Activated gamma-delta T cell (primary cell): ENCODE results near the gene RDX.
"Not testable (repeated sequence)": the region's sequence is repeated elsewhere in the genome, so short reads cannot be mapped to it uniquely, and the experiment has no call there.

Experiments used
- DNase-seq: peaks from one replicate; lab custom pipeline; 2025; lab: John Stamatoyannopoulos, UW

The RDX gene

GRCh38 chr11:110200241-110200640 lies 96.2 kb downstream of the RDX start:
- DNase-seq, result no peak

GRCh38 chr11:110199184-110199981 lies 97.0 kb downstream of the RDX start:
- DNase-seq, result no peak

DNA sequence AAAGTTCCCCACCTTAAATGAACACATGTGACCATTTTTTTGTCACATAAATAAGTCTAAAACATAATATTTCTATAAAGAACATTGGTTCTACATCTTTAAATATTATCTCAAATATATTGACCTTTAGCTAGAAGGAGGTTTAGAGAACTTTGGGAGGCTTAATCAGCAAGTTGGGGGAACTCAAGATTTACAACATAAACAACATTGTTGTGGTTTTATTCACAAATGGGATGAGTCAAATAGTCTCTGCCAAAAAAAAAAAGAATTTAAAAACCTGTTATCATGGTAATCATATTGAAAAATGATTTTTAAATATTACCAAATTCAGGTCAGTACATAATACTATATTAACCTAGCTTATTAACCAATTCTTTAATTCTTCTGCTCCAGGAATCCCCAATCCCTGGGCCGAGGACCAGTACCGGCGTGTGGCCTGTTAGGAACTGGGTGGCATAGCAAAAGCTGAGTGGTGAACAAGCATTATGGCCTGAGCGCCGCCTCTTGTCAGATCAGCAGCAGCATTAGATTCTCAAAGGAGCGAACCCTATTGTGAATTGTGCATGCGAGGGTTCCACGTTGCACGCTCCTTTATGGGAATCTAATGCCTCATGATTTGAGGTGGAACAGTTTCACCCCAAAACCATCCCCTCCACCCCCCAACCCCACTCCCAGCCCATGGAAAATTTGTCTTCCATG lies 98.2 kb downstream of the RDX start:
- no peak for DNase-seq

DNA sequence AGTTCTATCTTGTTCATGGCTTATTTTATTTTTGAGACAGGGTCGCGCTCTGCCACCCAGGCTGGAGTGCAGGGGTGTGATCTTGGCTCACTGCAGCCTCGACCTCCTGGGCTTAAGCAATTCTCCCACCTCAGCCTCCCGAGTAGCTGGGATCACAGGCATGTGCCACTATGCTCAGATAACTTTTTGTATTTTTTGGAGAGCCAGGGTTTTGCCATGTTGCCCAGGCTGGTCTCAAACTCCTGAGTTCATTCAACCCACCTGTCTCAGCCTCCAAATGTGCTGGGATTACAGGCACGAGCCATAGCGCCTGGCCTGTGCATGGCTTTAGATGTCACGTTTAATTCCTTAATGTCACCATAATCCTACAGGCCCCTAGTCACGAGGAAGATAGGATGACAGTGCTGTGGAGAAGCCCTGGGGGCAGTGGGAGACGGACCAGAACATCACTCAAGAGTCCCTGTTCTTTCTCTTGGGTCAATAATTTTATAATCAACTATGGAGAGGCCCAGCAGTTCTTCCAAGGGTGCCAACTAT lies 99.5 kb downstream of the RDX start:
- DNase-seq, result no peak

DNA sequence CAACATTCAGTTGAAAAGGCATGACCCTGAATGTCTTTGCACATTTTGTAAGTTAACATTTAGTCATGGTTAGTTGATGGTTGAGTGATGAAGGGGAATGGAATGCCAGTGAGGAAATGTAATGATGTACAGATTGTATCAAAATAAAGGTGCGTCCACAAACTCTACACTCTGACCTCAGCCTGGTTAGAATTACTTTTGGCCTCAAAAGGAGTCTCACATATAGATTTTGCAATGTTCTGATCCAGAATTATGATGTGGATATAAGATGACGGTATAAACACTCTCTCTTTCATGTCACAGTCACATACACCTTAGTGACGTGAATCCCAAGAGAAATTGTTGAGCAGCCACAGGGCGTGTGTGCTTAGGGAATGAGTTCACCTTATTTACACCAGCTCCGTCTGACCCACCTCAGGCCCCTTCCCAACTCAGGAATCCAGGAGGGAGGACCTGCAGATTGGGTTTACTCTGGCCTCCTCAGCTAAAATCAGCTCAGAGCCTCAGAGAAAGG lies 100.1 kb downstream of the RDX start:
- DNase-seq, result no peak

- DNase-seq, result not testable (repeated sequence)
Measured at GRCh38 chr11:110194211-110194766, 102.1 kb downstream of the RDX start.

- DNase-seq, result not testable (repeated sequence)
Measured at GRCh38 chr11:110192604-110193282, 103.7 kb downstream of the RDX start.

DNA sequence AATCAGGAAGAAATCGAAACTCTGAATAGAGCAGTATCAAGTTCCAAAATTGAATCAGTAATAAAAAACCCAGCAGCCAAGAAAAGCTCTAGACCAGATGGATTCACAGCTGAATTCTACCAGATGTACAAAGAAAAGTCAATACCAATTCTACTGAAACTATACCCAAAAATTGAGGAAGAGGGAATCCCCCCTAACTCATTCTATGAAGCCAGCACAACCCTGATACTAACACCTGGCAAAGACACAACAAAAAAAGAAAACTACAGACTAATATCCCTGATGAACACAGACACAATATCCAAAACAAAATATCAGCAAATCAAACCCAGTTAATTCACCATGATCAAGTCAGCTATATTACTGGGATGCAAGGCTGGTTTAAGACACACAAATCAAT lies 105.5 kb downstream of the RDX start:
- no peak for DNase-seq

DNA sequence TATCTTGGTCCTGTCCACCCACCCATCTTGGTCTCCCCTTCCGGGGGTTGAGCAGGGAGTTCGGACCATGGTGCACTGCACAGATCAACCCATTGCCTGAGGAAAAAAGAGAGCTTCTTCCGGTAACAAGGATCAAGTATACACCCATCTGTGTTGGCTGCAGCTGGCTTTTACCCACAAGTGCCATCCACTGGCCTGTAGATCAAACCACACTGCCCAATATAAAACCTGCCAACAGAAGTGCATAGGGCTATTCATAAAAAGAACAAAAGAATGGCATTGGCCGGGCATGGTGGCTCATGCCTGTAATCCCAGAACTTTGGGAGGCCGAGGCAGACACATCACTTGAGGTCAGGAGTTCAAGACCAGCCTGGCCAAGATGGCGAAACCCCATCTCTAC lies 108.7 kb downstream of the RDX start:
- DNase-seq, result no peak

DNA sequence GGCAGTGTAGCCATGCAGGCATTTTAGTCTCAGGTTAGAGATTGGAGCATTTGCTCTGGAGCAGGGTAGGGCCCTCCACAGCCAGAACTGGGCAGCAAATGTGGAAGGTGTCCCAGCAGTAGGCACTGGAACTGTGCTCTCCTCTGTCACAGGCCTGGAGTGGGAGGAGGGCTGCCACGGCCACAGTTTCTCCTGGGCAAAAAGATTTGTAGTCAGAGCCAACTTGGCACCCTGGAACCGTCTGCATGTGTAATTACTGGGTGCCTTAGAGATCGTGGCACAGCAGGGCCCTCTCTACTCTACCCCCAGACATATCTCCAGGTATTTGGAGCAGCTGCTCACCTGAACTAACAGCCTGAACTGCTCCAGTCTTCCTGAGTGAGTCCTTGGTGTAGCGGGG lies 109.5 kb downstream of the RDX start:
- DNase-seq, result no peak

GRCh38 chr11:110186456-110186855 lies 110.0 kb downstream of the RDX start:
- DNase-seq, result no peak

GRCh38 chr11:110185599-110185998 lies 110.8 kb downstream of the RDX start:
- DNase-seq, result no peak

- DNase-seq, result no peak
Measured at GRCh38 chr11:110185121-110185591, 111.3 kb downstream of the RDX start.

GRCh38 chr11:110184456-110184855 lies 112.0 kb downstream of the RDX start:
- DNase-seq, result no peak

GRCh38 chr11:110182886-110183285 lies 113.5 kb downstream of the RDX start:
- DNase-seq, result no peak

DNA sequence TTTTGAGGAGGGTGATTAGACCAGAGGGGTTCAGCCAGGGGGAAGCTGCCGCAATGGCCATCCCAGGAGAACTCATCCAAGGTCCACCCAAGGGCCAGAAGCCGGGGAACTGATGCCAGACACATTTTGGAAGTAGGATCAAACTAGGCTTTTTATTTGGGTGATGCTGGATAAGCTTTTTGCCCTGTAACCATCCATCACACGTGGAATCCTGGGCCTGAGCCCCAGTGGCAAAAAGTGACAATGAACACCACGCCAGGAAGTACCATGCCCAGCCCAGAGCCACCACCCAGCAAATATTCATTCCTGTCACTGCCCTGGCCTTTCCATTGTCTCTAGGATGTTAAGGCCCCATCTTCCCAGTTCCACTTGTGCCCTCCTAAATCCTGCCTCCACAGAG lies 117.3 kb downstream of the RDX start:
- no peak for DNase-seq

GRCh38 chr11:110177086-110177456 lies 119.3 kb downstream of the RDX start:
- DNase-seq, result no peak

- DNase-seq, result no peak
Measured at GRCh38 chr11:110176366-110177085, 119.9 kb downstream of the RDX start.

- no peak for DNase-seq
Measured at GRCh38 chr11:110174645-110175310, 121.6 kb downstream of the RDX start.

- DNase-seq, result no peak
Measured at GRCh38 chr11:110173811-110174644, 122.4 kb downstream of the RDX start.
